Calu3 (cell line): ENCODE results near the gene BPNT1. TPM values are rescaled to one million over a fixed set of nuclear protein-coding genes. Genes with fewer than 3 reads are reported as not detected.

Experiments used
- Bru-seq: library from RNA; stranded (reverse); fragments of 400-500 nt; gene quantifications from one replicate; lab custom pipeline; 2021; lab: Mats Ljungman, UMichigan
- BruChase-seq, 2 experiments: library from RNA; stranded (reverse); fragments of 400-500 nt; gene quantifications; one replicate each; lab custom pipeline; 2021; lab: Mats Ljungman, UMichigan
- BruUV-seq: library from RNA; stranded (reverse); fragments of 400-500 nt; replicated peaks from 2 replicates; lab custom pipeline; 2021; lab: Mats Ljungman, UMichigan
- CTCF ChIA-PET: fragments of 300-600 bp; sonication (Branson Sonifier 250); formaldehyde crosslinking; loops from one replicate; lab custom pipeline; 2022; ENCODE audit warnings: antibody characterized with exemption; lab: Charles Lee
- DNase-seq: peaks from one replicate; pipeline ENCODE4 v3.0.0; 2022
- H3K27ac Mint-ChIP-seq: one replicate; pipeline ENCODE4 v1.8.0; 2022; ENCODE audit warnings: mixed read lengths; ENCODE audit not compliant: unreplicated experiment
- H3K27me3 Mint-ChIP-seq: one replicate; pipeline ENCODE4 v1.8.0; 2022; ENCODE audit warnings: mixed read lengths; ENCODE audit not compliant: unreplicated experiment
- H3K36me3 Mint-ChIP-seq: one replicate; pipeline ENCODE4 v1.8.0; 2022; ENCODE audit warnings: mild to moderate bottlenecking, moderate library complexity, mixed read lengths; ENCODE audit not compliant: insufficient read depth, unreplicated experiment
- H3K4me1 Mint-ChIP-seq: one replicate; pipeline ENCODE4 v1.8.0; 2022; ENCODE audit warnings: mild to moderate bottlenecking, low read depth, mixed read lengths; ENCODE audit not compliant: unreplicated experiment
- H3K4me3 Mint-ChIP-seq: one replicate; pipeline ENCODE4 v1.8.0; 2022; ENCODE audit warnings: mild to moderate bottlenecking, low read depth, moderate library complexity, mixed read lengths; ENCODE audit not compliant: unreplicated experiment
- H3K9me3 Mint-ChIP-seq: one replicate; pipeline ENCODE4 v1.8.0; 2022; ENCODE audit warnings: low read depth, mixed read lengths; ENCODE audit not compliant: unreplicated experiment
- intact Hi-C: fragments of 100-400 bp; cut with micrococcal nuclease; formaldehyde crosslinking; loops from one replicate; pipeline ENCODE4 v1.10.0; 2022; ENCODE audit not compliant: unreplicated experiment
- long read RNA-seq: library from polyadenylated mRNA; stranded (forward); transcript quantifications from one replicate; pipeline ENCODE4 v2.0.0, GENCODE V29; 2022
- total RNA-seq: library from RNA; stranded (reverse); gene quantifications from 2 replicates; pipeline ENCODE4 v1.2.3, GENCODE V29; 2022
- TF ChIP-seq, protein P1 (sequence below): fragments of 200-600 bp; IDR thresholded peaks from one replicate; pipeline ENCODE4 v1.8.0; 2022; ENCODE audit warnings: antibody characterized with exemption; ENCODE audit not compliant: unreplicated experiment

The BPNT1 gene, protein sequence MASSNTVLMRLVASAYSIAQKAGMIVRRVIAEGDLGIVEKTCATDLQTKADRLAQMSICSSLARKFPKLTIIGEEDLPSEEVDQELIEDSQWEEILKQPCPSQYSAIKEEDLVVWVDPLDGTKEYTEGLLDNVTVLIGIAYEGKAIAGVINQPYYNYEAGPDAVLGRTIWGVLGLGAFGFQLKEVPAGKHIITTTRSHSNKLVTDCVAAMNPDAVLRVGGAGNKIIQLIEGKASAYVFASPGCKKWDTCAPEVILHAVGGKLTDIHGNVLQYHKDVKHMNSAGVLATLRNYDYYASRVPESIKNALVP
- total RNA-seq (46.9 and 49.9 TPM in 2 replicates), Bru-seq, nascent RNA (percentile 64 among the genes with signal in this experiment), BruChase-seq, experiment 1, labeled RNA remaining after a 6-hour chase (percentile 74 among the genes with signal in this experiment), BruChase-seq, experiment 2, labeled RNA remaining after a 2-hour chase (percentile 65 among the genes with signal in this experiment)
- long read RNA-seq, transcript BPNT1-201 (9 exons, 2,465 nt), result major isoform, 27 of 50 reads
- long read RNA-seq, partial matches to known transcripts, result 6 of 50 reads
- long read RNA-seq, other reads (novel, unspliced or antisense), result 17 of 50 reads

DNA sequence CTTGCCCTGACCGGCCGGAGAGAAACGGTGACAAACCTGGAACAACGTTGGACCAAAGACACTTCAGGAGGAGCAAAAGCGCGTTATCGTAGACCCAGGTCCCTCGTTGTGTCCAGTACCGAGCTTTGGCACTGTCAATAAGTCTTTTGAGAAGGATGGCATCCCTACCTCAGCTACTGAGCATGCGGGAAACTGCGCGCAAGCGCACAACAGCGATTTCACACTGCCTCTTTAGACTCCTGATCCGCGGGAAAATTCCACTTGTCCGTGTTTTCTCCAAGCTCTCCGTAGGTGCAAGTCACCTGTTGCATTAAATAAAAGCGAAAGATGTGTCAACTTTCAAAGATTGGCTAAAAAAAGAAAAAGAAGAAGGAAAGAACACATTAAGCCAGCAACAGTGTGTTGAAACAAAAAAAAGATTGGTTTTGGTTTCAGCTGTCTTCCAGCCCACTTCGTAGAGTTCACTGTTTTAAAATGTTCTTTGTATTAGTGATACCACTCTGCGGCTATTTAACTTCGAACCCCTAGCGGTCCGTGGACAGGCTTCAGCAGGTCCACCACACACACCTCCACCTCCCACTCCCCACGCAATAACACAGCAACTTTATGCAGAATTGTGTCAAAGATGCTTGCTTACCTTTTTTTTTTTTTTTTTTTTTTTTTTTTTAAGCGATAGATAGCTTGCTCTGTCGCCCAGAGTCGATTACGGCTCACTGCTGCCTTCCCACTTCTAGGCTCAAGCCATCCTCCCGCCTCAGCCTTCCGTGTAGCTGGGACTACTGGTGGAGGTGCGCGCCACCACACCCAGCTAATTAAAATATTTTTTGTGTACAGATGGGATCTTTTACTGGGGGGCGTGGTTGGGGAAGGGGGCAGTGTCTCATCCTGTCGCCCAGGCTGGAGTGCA is at the start of gene BPNT1:
TSS of gene BPNT1 (minus strand) at position 139 of the 907 bp plus-strand sequence. CDS start 9,942 bp downstream, outside the sequence.
- CTCF ChIA-PET, result interaction anchor here (0.6 to 1.5 kb wide), 6 partner anchors 8 to 100 kb away, joined by 3 to 9 read pairs (median 5); no protein-coding TSS in a partner anchor
- peak; percentile 97 for DNase-seq
- no TSS peak for BruUV-seq
- Mint-ChIP-seq H3K4me3 (peak within 1 kb of the TSS; percentile 86), H3K36me3 (peaks cover 39% of the 10 kb centered on the region), H3K27me3 (no peaks in the 10 kb centered on the region), H3K9me3 (no peaks in the 10 kb centered on the region), H3K4me1 (peaks cover under 1% of the 10 kb centered on the region), H3K27ac (peak within 1 kb of the TSS; percentile 60)
- intact Hi-C loops, result loop anchor here (2.0 kb wide), 1 partner anchor 97 kb away; no protein-coding TSS in a partner anchor
- TF ChIP-seq, protein P1, sequence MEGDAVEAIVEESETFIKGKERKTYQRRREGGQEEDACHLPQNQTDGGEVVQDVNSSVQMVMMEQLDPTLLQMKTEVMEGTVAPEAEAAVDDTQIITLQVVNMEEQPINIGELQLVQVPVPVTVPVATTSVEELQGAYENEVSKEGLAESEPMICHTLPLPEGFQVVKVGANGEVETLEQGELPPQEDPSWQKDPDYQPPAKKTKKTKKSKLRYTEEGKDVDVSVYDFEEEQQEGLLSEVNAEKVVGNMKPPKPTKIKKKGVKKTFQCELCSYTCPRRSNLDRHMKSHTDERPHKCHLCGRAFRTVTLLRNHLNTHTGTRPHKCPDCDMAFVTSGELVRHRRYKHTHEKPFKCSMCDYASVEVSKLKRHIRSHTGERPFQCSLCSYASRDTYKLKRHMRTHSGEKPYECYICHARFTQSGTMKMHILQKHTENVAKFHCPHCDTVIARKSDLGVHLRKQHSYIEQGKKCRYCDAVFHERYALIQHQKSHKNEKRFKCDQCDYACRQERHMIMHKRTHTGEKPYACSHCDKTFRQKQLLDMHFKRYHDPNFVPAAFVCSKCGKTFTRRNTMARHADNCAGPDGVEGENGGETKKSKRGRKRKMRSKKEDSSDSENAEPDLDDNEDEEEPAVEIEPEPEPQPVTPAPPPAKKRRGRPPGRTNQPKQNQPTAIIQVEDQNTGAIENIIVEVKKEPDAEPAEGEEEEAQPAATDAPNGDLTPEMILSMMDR, result no peak

DNA sequence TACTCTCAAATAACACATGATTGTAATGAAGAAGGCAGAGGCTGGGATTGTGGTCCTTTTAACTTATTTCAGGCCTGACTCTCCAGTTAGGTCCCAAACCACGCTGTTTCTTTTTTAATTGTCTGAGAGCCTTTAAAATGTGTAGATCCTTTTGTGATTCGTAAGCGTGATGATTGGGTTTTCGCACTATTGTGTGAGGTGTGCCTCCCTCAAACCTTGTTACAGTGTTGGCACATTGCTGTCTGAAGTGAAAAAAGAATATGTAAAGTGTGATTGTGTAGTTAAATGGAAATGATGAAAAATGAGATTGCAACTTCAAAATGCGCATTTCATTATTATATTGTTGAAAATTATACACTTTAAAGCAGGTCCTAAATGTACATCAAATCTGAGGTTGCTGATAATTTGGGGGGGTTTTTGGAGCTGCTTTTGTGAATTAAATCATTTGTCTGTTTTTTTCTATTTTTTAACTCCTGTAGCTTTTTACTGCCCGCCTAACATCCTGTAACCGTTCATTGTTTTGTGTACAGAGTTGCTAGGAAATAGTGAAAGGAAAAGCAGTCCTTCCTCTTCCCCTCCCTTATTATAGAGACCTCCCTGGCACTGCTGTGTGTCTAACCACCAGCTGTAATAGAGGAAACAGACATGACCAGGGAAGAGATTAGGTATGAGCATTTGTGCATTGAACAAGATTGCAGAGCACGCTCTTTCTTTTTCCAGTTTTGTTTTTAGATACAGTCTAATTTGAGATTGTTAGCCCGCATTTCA is 47.6 kb upstream of the BPNT1 start:
- no peaks in the 10 kb centered on the region for H3K27me3 Mint-ChIP-seq
- BruUV-seq, result no TSS peak
- no peak overlapping the region for H3K27ac Mint-ChIP-seq
- intact Hi-C loops, result no loop called here
- H3K36me3 Mint-ChIP-seq, result peaks cover 38% of the 10 kb centered on the region
- H3K4me3 Mint-ChIP-seq, result no peak overlapping the region
- TF ChIP-seq, protein P1, result no peak
- CTCF ChIA-PET, result interaction anchor here (0.6 to 0.7 kb wide), 2 partner anchors 86 to 1509 kb away, joined by 3 read pairs; no protein-coding TSS in a partner anchor
- H3K4me1 Mint-ChIP-seq, result no peaks in the 10 kb centered on the region
- no peaks in the 10 kb centered on the region for H3K9me3 Mint-ChIP-seq
- no peak for DNase-seq

DNA sequence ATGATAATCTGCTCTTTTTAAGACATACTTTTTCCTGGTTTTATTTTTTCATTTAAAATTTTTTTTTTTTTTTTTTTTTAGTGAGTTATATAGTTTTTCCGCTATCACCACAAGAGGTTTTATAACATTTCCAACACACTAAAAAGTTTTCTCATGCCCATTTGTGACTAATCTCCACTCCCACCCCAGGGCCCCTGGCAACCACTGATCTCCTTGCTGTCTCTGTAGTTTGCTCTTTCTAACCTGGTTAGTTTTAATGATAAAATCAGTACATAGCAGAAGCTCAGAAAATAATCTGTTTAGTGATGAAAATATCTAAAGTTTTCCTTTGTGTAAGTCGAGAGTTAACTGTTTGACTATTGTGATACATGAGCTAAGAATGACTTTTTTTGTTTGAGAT is 46.2 kb upstream of the BPNT1 start:
- CTCF ChIA-PET, result interaction anchor here (0.6 to 0.7 kb wide), 2 partner anchors 178 to 559 kb away, joined by 3 to 7 read pairs; no protein-coding TSS in a partner anchor
- BruUV-seq, result no TSS peak
- no peaks in the 10 kb centered on the region for H3K27me3 Mint-ChIP-seq
- TF ChIP-seq, protein P1, result no peak
- no peak overlapping the region for H3K4me3 Mint-ChIP-seq
- intact Hi-C loops, result no loop called here
- DNase-seq, result no peak
- no peaks in the 10 kb centered on the region for H3K4me1 Mint-ChIP-seq
- H3K9me3 Mint-ChIP-seq, result no peaks in the 10 kb centered on the region
- no peak overlapping the region for H3K27ac Mint-ChIP-seq
- H3K36me3 Mint-ChIP-seq, result peaks cover 37% of the 10 kb centered on the region
